Activated B cell treated with CpG ODN at 0.5 μM for 24 hours (primary cell): ENCODE data around the gene MBOAT1. TPM values are rescaled to one million over a fixed set of nuclear protein-coding genes. Genes with fewer than 3 reads are reported as not detected.

Experiments used
- ATAC-seq: fragments of 200-7000 bp; cut with Tn5 transposase; one replicate; pipeline ENCODE4 v1.10.0; 2021; ENCODE audit warnings: low read depth, mild to moderate bottlenecking, moderate library complexity
- CTCF ChIA-PET: fragments of 350-600 bp; sonication (Branson Sonifier 250); formaldehyde crosslinking; loops from one replicate; lab custom pipeline; 2021; ENCODE audit warnings: antibody characterized with exemption; lab: Charles Lee
- POLR2A ChIA-PET: fragments of 350-600 bp; sonication (Branson Sonifier 250); formaldehyde crosslinking; loops from one replicate; lab custom pipeline; 2021; ENCODE audit warnings: antibody characterized with exemption; lab: Charles Lee
- DNase-seq: peaks from one replicate; pipeline ENCODE4 v3.0.0; 2022
- H3K27ac Mint-ChIP-seq: one replicate; pipeline ENCODE4 v1.8.0; 2020; ENCODE audit warnings: mixed read lengths
- H3K27me3 Mint-ChIP-seq: one replicate; pipeline ENCODE4 v1.8.0; 2021; ENCODE audit warnings: mixed read lengths
- H3K36me3 Mint-ChIP-seq: one replicate; pipeline ENCODE4 v1.8.0; 2021; ENCODE audit warnings: low read depth, mixed read lengths
- H3K4me1 Mint-ChIP-seq: one replicate; pipeline ENCODE4 v1.8.0; 2021; ENCODE audit warnings: mixed read lengths
- H3K4me3 Mint-ChIP-seq: one replicate; pipeline ENCODE4 v1.8.0; 2020; ENCODE audit warnings: mild to moderate bottlenecking, mixed read lengths
- H3K9me3 Mint-ChIP-seq: one replicate; pipeline ENCODE4 v1.8.0; 2020; ENCODE audit warnings: mixed read lengths
- CTCF ChIP-seq: fragments of 200-600 bp; IDR thresholded peaks from one replicate; pipeline ENCODE4 v1.8.0; 2022; ENCODE audit warnings: antibody characterized with exemption, mild to moderate bottlenecking
- intact Hi-C: fragments of 100-400 bp; cut with micrococcal nuclease; formaldehyde crosslinking; loops from one replicate; pipeline ENCODE4 v1.15.1; 2024
- total RNA-seq: library from RNA; stranded (reverse); gene quantifications from 2 replicates; pipeline ENCODE4 v1.2.3, GENCODE V29; 2022

MBOAT1 gene
- total RNA-seq, 1 donor from 2014 or later = 3.7 TPM

GRCh38 chr6:20236909-20237600 lies 24.8 kb upstream of the MBOAT1 start:
- no peaks in the 10 kb centered on the region for H3K9me3 Mint-ChIP-seq
- CTCF ChIA-PET = no interaction called here
- H3K4me1 Mint-ChIP-seq = no peaks in the 10 kb centered on the region
- no peaks in the 10 kb centered on the region for H3K36me3 Mint-ChIP-seq
- intact Hi-C loops = no loop called here
- no peak for TF ChIP-seq CTCF
- POLR2A ChIA-PET = no interaction called here
- no peak for ATAC-seq
- no peaks in the 10 kb centered on the region for H3K27me3 Mint-ChIP-seq
- no peak for DNase-seq
- no peak overlapping the region for H3K27ac Mint-ChIP-seq
- no peak overlapping the region for H3K4me3 Mint-ChIP-seq

- no peak overlapping the region for H3K4me3 Mint-ChIP-seq
- no peaks in the 10 kb centered on the region for H3K36me3 Mint-ChIP-seq
- H3K4me1 Mint-ChIP-seq = no peaks in the 10 kb centered on the region
- TF ChIP-seq CTCF = no peak
- H3K9me3 Mint-ChIP-seq = no peaks in the 10 kb centered on the region
- ATAC-seq = no peak
- H3K27me3 Mint-ChIP-seq = no peaks in the 10 kb centered on the region
- no peak for DNase-seq
- ChIA-PET POLR2A (no interaction called here), CTCF (no interaction called here)
- intact Hi-C loops = no loop called here
- no peak overlapping the region for H3K27ac Mint-ChIP-seq
Observed at GRCh38 chr6:20236344-20236743, 24.1 kb upstream of the MBOAT1 start.

- Mint-ChIP-seq H3K36me3 (no peaks in the 10 kb centered on the region), H3K27me3 (peaks cover 2% of the 10 kb centered on the region), H3K4me1 (no peaks in the 10 kb centered on the region), H3K9me3 (no peaks in the 10 kb centered on the region), H3K4me3 (no peak overlapping the region), H3K27ac (no peak overlapping the region)
- ChIA-PET POLR2A (no interaction called here), CTCF (no interaction called here)
- intact Hi-C loops = no loop called here
- no peak for TF ChIP-seq CTCF
- no peak for ATAC-seq
- DNase-seq = no peak
Observed at GRCh38 chr6:20235041-20235440, 22.8 kb upstream of the MBOAT1 start.

- Mint-ChIP-seq H3K36me3 (no peaks in the 10 kb centered on the region), H3K27ac (no peak overlapping the region), H3K4me3 (no peak overlapping the region), H3K27me3 (peaks cover 2% of the 10 kb centered on the region), H3K9me3 (no peaks in the 10 kb centered on the region), H3K4me1 (no peaks in the 10 kb centered on the region)
- DNase-seq (no peak), ATAC-seq (no peak)
- CTCF ChIA-PET = no interaction called here
- TF ChIP-seq CTCF = no peak
- POLR2A ChIA-PET = no interaction called here
- intact Hi-C loops = no loop called here
Observed at GRCh38 chr6:20234136-20234535, 21.9 kb upstream of the MBOAT1 start.

- Mint-ChIP-seq H3K27ac (no peak overlapping the region), H3K27me3 (peaks cover 2% of the 10 kb centered on the region), H3K4me1 (no peaks in the 10 kb centered on the region), H3K9me3 (no peaks in the 10 kb centered on the region), H3K4me3 (no peak overlapping the region), H3K36me3 (no peaks in the 10 kb centered on the region)
- ATAC-seq = no peak
- DNase-seq = no peak
- TF ChIP-seq CTCF = no peak
- intact Hi-C loops = no loop called here
- ChIA-PET CTCF (no interaction called here), POLR2A (no interaction called here)
Observed at GRCh38 chr6:20233007-20233730, 20.9 kb upstream of the MBOAT1 start.
